NB4 (cell line): ENCODE measurements around the gene TRPC4AP.

Experiments used
- DNase-seq: peaks from one replicate; pipeline ENCODE4 v3.0.0; 2010; ENCODE audit warnings: low read depth
- H3K4me3 ChIP-seq: one replicate; pipeline ENCODE4 v1.5.1; 2011; ENCODE audit warnings: mild to moderate bottlenecking, low read depth, low read length, moderate library complexity
- CTCF ChIP-seq: IDR thresholded peaks from one replicate; pipeline ENCODE4 v1.5.1; 2012; ENCODE audit warnings: low read depth, low read length
- MYC ChIP-seq: IDR thresholded peaks from 2 replicates; pipeline ENCODE4 v1.6.1; 2011; ENCODE audit warnings: low read depth, low read length
- POLR2A ChIP-seq: IDR thresholded peaks from 2 replicates; pipeline ENCODE4 v1.6.1; 2011; ENCODE audit warnings: mild to moderate bottlenecking; ENCODE audit not compliant: insufficient read length; ENCODE audit errors: extremely low read depth
- TF ChIP-seq, protein P1 (sequence below): IDR thresholded peaks from 2 replicates; pipeline ENCODE4 v1.6.1; 2011; ENCODE audit warnings: low read depth, low read length

Gene TRPC4AP

GRCh38 chr20:35004749-35005462, 87.7 kb downstream of the TRPC4AP start:
- TF ChIP-seq, protein P1, sequence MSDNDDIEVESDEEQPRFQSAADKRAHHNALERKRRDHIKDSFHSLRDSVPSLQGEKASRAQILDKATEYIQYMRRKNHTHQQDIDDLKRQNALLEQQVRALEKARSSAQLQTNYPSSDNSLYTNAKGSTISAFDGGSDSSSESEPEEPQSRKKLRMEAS: no peak
- TF ChIP-seq CTCF (no peak), POLR2A (no peak), MYC (no peak)
- no peak for DNase-seq
- no peak overlapping the region for H3K4me3 ChIP-seq

- TF ChIP-seq MYC: no peak
- TF ChIP-seq, protein P1: no peak
- no peak overlapping the region for H3K4me3 ChIP-seq
- DNase-seq: no peak
Observed at GRCh38 chr20:35004051-35004725, 88.4 kb downstream of the TRPC4AP start.

- TF ChIP-seq, protein P1: no peak
- TF ChIP-seq MYC (no peak), POLR2A (no peak), CTCF (no peak)
Observed at GRCh38 chr20:35003211-35004031, 89.2 kb downstream of the TRPC4AP start.

GRCh38 chr20:35002426-35003210, 90.0 kb downstream of the TRPC4AP start:
- H3K4me3 ChIP-seq: no peak overlapping the region
- no peak for DNase-seq
- TF ChIP-seq, protein P1: no peak
- TF ChIP-seq CTCF (peak; percentile 0), MYC (no peak)

More at GRCh38 chr20:35003211-35004031, 89.2 kb downstream of the TRPC4AP start:
- DNase-seq: no peak
- H3K4me3 ChIP-seq: no peak overlapping the region

DNA sequence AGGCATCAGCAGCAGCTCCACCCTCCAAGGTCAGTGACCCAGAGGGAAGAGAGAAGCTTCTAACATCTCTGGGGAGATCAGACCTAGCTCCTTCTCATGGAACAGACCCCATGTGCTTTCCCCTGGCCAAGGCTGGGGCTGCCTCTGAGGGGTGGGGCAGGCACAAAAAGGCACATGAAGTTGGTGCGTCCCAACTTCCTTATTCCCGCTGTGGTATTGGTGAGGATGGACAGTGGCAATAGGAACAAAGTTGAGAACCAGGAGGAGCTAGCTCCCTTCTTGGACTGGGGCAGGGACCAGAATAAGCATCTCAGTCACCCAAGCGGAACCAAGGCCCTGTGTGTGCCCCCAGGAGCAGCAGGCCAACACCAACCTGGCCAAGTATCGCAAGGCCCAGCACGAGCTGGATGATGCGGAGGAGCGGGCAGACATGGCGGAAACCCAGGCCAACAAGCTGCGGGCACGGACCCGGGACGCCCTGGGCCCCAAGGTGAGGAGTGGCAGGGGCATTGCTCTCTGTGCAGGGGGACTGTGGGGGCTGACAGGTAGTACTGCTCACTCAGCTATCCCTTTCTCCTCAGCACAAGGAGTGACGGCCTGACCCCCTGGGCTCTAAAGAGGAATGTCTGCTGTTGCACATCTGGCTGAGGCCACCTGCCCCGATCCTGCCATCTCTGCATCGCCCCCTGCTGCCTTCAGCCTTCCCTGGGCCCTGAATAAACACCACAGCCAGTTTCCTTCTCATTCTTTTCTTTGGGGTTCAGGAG, 90.8 kb downstream of the TRPC4AP start:
- peak; percentile 18 for TF ChIP-seq CTCF
- TF ChIP-seq, protein P1: no peak
- no peak for DNase-seq
- no peak overlapping the region for H3K4me3 ChIP-seq
